ENCODE measurements around the gene ABCC1. TPM values are rescaled to one million over a fixed set of nuclear protein-coding genes. Genes with fewer than 3 reads are reported as not detected.

The ABCC1 gene
- total and polyA plus RNA-seq, 2 of the 8 experiments (the other 6 are each of a cell fraction or from before 2014, with no cell fraction given), result 42.6 to 66.8 TPM

GRCh38 chr16:16120044-16120381 is 170.6 kb downstream of the ABCC1 start (continued):
- TF ChIP-seq RBBP5 (IDR thresholded peaks at IDR 0.05; ENCODE audit: borderline replicate concordance, low read depth, low read length) (no peak), CBX8 (IDR thresholded peaks at IDR 0.05; ENCODE audit: borderline replicate concordance, low read depth, low read length) (no peak), GABPA (IDR thresholded peaks at IDR 0.05; ENCODE audit: borderline replicate concordance, insufficient read depth, low read length) (no peak), EZH2 (IDR thresholded peaks at IDR 0.05; ENCODE audit: low read depth, low read length, severe bottlenecking) (no peak)
